C4-2B (cell line): Measurements from ENCODE around the gene ABCE1.

Experiments used
- H3K27ac ChIP-seq: fragments of 450-650 bp; 2 replicates; pipeline ENCODE4 v1.5.1; 2017
- ZFX ChIP-seq: fragments of 450-650 bp; IDR thresholded peaks from 2 replicates; pipeline ENCODE4 v1.6.1; 2017
- TF ChIP-seq, protein P1 (sequence below): fragments of 450-650 bp; conservative IDR thresholded peaks from 2 replicates; pipeline ENCODE4 v1.5.1; 2017; ENCODE audit warnings: mild to moderate bottlenecking

Gene ABCE1

DNA sequence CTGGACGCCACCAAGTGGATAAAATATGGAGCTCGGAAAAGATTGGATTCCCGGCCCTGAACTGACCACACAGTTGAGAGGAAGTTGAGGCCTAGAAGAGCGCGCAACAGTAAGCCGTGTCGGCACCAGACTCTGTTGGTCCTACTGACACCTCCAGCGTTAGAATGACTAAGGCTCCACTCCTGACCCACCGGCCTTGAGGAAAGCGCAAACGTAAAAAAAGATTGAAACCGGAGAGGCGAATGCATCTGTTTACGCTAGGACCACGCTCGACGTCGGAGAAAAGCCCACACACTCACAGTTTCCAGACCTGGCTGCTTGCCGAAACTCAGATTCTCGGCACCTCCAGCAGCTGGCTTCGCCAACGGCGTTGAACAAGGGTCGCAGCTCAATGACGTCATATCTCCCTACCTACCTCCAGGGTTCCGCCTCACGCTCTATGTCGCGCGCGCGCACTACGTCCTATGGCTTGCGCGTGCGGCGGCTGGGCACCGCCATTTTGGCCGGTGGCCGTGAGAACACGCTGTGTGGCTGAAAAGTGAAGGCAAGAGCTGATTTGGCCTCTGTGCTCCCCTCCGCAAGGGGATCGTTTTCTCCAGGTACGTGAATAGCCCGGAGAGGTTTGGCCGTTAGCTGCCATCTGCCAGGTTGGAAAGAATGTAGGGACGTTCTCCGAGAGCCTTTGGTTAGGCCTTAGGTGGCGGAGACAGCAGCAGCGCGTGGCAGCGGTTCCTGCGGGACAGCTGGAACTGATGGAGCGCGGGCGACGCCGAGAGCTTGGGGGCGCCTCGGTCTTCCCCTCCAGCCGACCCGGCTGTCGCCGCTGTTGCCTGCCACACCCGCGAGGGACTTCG is at the start of gene ABCE1, which contains the start of gene ANAPC10:
Gene ABCE1 (plus strand): TSS at position 491 of the 854 bp plus-strand sequence. CDS start 6,102 bp downstream, outside the sequence.
Gene ANAPC10 (minus strand): TSS at position 376 of the 854 bp plus-strand sequence. CDS start 2,097 bp downstream, outside the sequence.
- TF ChIP-seq, protein P1, sequence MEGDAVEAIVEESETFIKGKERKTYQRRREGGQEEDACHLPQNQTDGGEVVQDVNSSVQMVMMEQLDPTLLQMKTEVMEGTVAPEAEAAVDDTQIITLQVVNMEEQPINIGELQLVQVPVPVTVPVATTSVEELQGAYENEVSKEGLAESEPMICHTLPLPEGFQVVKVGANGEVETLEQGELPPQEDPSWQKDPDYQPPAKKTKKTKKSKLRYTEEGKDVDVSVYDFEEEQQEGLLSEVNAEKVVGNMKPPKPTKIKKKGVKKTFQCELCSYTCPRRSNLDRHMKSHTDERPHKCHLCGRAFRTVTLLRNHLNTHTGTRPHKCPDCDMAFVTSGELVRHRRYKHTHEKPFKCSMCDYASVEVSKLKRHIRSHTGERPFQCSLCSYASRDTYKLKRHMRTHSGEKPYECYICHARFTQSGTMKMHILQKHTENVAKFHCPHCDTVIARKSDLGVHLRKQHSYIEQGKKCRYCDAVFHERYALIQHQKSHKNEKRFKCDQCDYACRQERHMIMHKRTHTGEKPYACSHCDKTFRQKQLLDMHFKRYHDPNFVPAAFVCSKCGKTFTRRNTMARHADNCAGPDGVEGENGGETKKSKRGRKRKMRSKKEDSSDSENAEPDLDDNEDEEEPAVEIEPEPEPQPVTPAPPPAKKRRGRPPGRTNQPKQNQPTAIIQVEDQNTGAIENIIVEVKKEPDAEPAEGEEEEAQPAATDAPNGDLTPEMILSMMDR: peak; percentile 19
- TF ChIP-seq ZFX: peak; percentile 79
- H3K27ac ChIP-seq: peak within 1 kb of the TSS; percentile 89

- no peak overlapping the region for H3K27ac ChIP-seq
- TF ChIP-seq ZFX: no peak
- TF ChIP-seq, protein P1: no peak
Observed at GRCh38 chr4:145048817-145049216, 49.3 kb upstream of the ABCE1 start.

GRCh38 chr4:145049241-145049640 is 48.9 kb upstream of the ABCE1 start:
- H3K27ac ChIP-seq: no peak overlapping the region
- TF ChIP-seq, protein P1: no peak
- no peak for TF ChIP-seq ZFX

- no peak for TF ChIP-seq ZFX
- TF ChIP-seq, protein P1: no peak
- no peak overlapping the region for H3K27ac ChIP-seq
Observed at GRCh38 chr4:145055533-145056257, 42.4 kb upstream of the ABCE1 start.

GRCh38 chr4:145056325-145057130 is 41.6 kb upstream of the ABCE1 start:
- TF ChIP-seq, protein P1: no peak
- no peak for TF ChIP-seq ZFX
- H3K27ac ChIP-seq: no peak overlapping the region

DNA sequence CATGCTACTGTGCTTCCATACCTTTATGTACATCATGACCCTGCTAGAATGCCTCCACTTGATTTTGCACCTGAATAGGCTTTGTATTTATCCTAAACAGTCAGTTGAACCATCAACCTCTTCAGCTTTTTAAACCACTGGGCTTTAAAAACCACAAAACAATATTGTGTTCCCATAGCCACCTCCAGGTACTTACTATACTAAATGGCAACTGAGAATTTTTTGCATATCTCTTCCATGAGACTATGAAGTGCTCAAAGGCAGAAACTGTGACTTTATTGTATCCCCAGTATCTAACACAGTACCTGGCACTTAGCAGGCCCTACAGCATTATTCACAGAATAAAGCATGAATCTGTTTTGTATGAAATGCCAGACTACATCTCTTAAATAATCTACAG is 39.9 kb upstream of the ABCE1 start:
- H3K27ac ChIP-seq: no peak overlapping the region
- TF ChIP-seq ZFX: no peak
- TF ChIP-seq, protein P1: no peak
